ENCODE results near the gene ASMTL. TPM values are rescaled to one million over a fixed set of nuclear protein-coding genes. Genes with fewer than 3 reads are reported as not detected.
"Not testable (repeated sequence)": the region's sequence is repeated elsewhere in the genome, so short reads cannot be mapped to it uniquely, and the experiment has no call there.

ASMTL gene
- total RNA-seq, 1 experiment from 2014 or later = 60.9 TPM

DNA sequence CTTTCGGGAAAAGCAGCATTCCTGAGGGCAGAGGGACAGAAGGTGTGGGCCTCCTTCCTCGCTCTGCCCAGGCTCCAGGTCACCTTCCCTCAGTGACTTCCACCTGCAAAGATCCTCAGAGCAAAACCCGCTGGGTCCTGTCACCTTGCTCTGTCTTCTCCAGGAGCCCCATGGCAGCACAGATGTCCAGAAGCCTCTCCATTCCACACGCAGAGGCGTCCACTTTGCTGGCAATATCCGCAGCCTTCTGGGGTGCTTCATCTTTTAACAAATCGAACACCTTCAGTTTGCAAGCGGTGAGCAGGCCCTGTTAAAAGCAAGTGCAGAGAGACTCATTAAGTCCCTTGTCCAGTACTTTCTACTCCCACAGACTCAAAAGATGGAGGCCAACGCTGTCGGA, 27.3 kb downstream of the ASMTL start:
- peaks cover 59% of the 10 kb centered on the region for H3K36me3 ChIP-seq
- H3K27me3 ChIP-seq = no peaks in the 10 kb centered on the region
- H3K4me3 ChIP-seq = no peak overlapping the region
- no peak for DNase-seq
- peaks cover 25% of the 10 kb centered on the region for H3K9me3 ChIP-seq

DNA sequence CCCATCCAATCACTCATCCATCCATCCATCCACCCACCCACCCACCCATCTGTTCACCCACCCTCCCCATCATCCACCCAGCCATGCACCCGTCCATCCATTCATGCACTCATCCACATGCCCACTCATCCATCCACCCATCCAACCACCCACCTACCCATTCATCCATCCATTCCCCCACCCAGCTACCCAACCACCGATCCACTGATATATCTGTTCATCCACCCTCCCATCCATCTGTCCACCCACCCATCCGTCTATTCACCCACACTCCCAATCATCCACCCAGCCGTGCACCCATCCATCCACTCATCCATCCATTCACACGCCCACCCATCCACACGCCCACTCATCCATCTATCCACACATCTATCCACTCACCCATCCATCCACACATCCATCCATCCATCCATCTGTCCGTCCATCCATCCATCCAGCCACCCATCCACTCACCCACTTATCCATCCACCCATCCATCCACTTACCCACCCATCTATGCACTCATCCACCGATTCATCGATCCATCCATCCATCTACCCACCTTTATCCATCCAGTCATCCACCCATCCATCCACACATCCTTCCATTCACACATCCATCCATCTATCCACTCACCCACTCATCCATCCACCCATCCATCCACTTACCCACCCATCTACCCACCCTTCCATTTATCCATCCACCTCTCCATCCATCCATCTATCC, 28.4 kb downstream of the ASMTL start:
- Histone ChIP-seq H3K4me3 (no peak overlapping the region), H3K27me3 (no peaks in the 10 kb centered on the region)

DNA sequence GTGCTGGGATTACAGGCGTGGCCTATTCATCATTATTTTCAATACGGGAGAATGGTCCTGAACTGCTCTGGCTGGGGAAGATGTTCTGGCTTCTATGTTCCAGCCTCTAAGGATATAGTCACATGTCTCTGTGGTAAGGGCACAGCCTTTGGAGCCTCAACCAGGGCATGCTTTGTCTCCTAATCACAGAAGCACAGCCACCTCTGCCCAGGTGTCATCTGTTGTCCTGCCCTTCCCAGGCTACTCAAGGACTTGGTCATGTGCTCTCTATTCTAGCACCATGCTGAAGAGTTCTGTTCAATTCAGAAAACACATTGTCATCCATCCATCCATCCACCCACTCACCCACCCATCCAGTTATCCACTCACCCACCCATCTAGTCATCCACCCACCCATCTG, 29.5 kb downstream of the ASMTL start:
- no peak overlapping the region for H3K4me3 ChIP-seq
- peaks cover 60% of the 10 kb centered on the region for H3K36me3 ChIP-seq
- H3K27me3 ChIP-seq = no peaks in the 10 kb centered on the region
- peaks cover 25% of the 10 kb centered on the region for H3K9me3 ChIP-seq
- DNase-seq = no peak

More for the DNA sequence above, 28.4 kb downstream of the ASMTL start:
- no peak for DNase-seq
- Histone ChIP-seq H3K9me3 (peaks cover 25% of the 10 kb centered on the region), H3K36me3 (peaks cover 55% of the 10 kb centered on the region)

DNA sequence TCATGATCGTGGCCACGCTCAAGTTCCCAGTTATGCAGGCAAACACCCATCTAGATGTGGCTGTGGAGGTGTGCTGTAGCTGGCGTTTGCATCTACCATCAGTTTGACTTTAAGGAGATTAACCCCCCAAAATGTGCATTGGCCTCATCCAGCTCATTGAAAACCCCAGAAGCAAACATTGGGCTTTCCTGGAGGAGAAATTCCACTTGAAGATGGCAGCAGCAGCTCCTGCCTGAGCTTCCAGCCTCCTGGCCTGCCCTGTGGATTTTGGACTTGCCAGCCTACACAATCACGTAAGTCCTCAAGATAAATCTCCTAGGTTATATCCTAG, 30.6 kb downstream of the ASMTL start:
- Histone ChIP-seq H3K9me3 (peaks cover 25% of the 10 kb centered on the region), H3K4me3 (no peak overlapping the region), H3K36me3 (peaks cover 58% of the 10 kb centered on the region), H3K27me3 (no peaks in the 10 kb centered on the region)
- no peak for DNase-seq

DNA sequence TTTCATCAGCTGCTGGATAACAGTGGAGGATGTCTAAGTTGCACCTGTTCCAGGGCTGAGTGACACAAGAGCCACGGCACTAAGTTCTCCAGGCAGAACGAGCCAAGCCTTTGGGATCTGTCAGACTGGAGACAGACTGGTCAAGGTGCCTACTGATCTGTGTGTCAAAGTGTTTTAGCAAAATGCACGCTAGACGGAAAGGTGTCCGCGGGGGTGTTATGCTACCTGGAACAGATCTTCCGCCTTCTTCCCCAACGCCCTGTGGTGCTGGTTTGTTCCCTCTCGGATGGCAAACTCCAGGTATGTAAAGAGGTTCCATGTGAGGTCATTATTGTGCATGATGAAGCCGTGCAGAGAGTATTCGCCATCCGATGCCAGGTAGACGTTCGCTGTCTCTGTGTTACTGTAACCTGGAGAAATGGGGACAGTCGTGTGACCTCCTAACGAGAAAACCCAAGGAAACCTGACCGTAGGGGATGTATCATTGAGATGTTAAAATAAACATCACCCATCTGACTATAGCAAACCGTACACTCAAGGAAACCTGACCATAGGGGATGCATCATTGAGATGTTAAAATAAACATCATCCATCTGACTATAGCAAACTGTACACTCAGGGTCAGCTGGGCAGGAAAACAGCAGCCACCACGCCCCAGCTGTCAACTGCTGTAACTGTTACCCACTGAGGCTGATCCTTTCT, 31.1 kb downstream of the ASMTL start:
- Histone ChIP-seq H3K36me3 (peaks cover 59% of the 10 kb centered on the region), H3K27me3 (no peaks in the 10 kb centered on the region), H3K9me3 (peaks cover 25% of the 10 kb centered on the region), H3K4me3 (no peak overlapping the region)
- DNase-seq = no peak

DNA sequence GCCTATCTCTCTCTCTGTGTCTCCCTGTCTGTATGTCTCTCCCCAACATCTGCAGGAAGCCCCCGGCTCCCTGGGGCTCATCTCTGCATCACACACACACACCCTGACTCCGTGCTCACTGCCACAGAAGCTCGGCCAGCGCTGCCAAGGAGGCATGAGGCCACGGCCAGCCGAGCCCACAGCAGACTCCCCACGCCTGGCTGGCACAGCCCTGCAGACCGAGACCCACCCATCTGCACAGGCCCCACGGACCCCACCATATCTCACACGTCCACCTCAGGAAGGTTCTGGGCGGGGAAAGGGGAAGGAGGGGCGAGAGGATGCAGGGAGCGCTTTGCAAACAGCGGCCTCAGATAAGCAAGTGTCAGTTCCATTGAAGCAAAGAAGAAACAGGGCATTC, 32.3 kb downstream of the ASMTL start:
- peaks cover 25% of the 10 kb centered on the region for H3K9me3 ChIP-seq
- H3K4me3 ChIP-seq = no peak overlapping the region
- no peak for DNase-seq
- no peaks in the 10 kb centered on the region for H3K27me3 ChIP-seq
- peaks cover 56% of the 10 kb centered on the region for H3K36me3 ChIP-seq

DNA sequence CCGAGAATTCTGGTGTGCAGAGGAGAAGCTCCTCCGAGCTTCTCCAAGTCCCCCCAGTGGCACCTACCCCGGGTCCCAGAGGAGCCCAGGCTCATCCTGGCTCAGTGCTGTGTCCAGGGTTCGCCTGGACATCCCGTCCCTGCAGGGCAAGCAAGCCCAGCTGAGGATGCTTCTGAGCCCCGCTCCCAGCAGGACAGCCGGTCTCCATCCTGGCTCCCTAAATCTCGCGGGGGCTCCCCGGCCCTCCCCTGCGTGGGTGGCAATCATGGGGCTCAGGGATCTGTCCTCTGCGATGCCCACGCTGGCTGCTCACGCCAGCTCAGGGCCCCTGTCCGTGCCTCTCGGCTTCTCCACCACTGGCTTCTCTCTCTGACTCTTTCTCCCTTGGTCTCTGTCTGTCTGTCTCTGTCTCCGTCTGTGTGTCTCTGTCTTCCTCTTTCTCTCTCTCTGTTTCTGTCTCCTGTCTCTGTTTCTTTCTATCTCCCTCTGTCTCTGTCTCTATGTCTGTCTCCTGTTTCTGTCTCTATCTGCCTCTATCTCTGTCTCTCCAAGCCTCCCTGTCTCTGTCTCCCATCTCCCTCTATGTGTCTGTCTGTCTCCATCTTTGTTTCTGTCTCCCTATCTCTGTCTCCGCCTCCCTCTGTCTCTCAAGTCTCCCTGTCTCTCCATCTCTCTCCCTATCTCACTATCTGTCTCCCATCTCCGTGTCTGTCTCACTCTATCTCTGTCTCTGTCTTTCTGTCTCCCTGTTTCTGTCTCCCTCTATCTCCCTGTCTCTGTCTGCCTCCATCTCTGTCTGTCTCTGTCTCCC, 33.0 kb downstream of the ASMTL start:
- no peaks in the 10 kb centered on the region for H3K27me3 ChIP-seq
- no peak overlapping the region for H3K4me3 ChIP-seq
- H3K9me3 ChIP-seq = peaks cover 25% of the 10 kb centered on the region
- no peak for DNase-seq
- H3K36me3 ChIP-seq = peaks cover 51% of the 10 kb centered on the region

DNA sequence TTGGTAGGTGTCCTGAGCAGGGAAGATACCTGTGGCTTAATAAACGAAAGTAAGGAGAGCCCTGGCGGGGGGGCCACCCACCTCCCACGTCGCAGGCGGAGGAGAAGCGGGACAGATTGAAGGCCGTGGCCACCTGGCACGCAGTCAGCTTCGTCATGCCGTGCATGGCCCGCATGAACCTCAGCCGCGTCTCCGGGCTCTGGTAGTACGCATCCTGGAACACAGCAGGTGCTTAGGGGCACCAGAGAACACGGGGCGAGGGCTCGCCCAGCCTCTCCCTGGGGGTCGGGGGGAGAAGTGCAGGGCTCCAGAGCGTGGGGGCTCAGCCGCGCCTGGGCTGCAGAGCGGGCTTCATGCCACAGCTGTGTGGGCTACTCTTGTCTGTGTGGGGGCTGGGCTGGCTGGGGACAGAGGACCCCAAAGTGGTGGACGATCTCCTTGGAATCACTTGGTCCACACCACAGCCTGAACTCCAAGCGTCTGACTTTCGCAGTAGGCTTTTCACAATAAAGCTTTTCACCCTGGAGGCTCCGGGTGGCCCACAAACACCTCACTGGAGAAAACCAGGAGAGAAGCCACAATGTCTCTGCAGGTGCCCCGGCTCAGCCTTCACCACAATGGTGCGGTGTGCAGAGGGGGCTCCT, 33.7 kb downstream of the ASMTL start:
- peaks cover 58% of the 10 kb centered on the region for H3K36me3 ChIP-seq

DNA sequence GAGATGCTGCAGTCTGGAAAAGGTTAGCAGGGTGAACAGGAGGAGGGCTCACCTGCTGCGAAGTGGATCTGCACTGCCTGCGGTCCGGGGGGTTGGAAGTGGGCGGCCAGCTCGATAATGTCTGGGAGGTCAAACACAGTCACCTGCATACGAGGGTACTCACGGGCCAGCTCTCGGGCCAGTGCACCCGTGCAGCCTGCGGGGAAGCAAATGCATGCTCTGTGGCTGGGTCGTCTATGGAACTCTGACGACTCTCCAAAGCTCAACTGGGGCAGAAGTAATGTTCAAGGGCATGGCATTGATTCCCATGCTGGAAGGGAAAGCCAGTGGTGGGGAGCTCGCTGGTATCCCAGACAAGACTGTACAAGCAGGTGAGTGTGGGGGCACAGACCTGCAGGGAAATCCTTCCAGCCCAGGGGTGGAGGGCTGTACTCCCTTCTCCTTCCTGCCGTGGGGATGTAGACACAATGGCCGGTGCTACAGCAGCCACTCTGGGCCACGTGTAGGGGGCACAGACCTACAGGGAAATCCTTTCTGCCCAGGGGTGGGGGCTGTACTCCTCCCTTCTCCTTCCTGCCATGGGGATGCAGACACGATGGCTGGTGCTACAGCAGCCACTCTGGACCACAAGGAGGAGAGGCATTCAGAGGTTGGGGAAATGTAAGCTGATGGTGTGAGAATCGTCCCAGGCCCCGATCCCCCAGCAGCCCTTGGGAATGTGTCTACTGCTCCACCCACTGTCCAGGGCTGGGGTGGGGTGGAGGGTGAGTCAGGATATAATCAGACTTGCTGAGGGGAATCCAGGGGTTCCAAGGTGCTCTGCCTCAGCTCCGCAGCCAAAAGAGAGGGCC, 34.6 kb downstream of the ASMTL start:
- no peak for DNase-seq
- Histone ChIP-seq H3K27me3 (no peaks in the 10 kb centered on the region), H3K36me3 (peaks cover 64% of the 10 kb centered on the region), H3K9me3 (peaks cover 18% of the 10 kb centered on the region), H3K4me3 (no peak overlapping the region)

More for the DNA sequence above, 33.7 kb downstream of the ASMTL start:
- Histone ChIP-seq H3K9me3 (peaks cover 23% of the 10 kb centered on the region), H3K27me3 (no peaks in the 10 kb centered on the region), H3K4me3 (no peak overlapping the region)
- no peak for DNase-seq

DNA sequence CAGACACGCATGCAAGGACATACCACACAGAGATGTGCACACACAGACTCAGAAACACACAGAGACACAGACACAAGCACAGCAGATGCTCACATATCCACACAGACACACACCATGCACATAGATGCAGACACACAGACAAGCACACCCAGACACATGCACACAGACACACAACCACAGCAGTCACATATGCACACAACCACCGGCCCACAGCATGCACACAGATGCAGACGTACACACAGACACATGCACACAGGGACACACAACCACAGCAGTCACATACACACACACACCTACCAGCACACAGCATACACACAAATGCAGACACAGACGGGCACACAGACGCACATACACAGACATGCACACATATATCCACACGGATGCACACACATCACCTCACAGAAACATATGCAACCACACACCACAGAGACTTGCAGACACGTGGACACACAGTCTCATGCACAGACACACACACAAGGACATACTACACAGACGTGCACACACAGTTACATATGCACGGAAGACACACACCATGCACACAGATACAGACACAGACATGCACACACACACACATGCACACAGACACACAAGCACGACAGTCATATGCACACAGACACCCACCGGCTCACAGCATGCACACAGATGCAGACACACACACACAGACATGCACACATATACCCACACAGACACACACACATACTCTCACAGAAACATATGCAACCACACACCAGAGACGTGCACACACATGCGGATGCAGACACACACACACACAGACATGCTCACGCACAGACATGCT, 35.5 kb downstream of the ASMTL start:
- H3K27me3 ChIP-seq = no peaks in the 10 kb centered on the region
- peaks cover 10% of the 10 kb centered on the region for H3K9me3 ChIP-seq
- no peak for DNase-seq
- H3K36me3 ChIP-seq = peaks cover 65% of the 10 kb centered on the region
- no peak overlapping the region for H3K4me3 ChIP-seq

DNA sequence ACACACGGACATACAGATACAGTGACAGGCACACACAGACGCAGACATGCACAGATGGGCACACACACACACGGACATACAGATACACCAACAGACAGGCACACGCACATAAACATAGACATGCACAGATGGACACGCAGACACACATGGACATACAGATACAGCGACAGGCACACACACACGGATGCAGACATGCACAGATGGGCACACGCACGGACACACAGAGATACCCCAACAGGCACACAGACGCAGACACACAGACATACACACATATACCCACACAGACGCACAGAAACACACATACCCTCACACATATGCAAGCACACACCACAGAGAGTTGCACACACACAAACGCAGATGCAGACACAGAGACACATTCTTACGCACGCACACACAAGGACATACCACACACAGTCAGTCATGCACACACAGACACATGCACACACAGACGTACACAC, 36.4 kb downstream of the ASMTL start:
- peaks cover 63% of the 10 kb centered on the region for H3K36me3 ChIP-seq
- no peak for DNase-seq
- no peaks in the 10 kb centered on the region for H3K27me3 ChIP-seq
- no peak overlapping the region for H3K4me3 ChIP-seq
- H3K9me3 ChIP-seq = peaks cover 2% of the 10 kb centered on the region

DNA sequence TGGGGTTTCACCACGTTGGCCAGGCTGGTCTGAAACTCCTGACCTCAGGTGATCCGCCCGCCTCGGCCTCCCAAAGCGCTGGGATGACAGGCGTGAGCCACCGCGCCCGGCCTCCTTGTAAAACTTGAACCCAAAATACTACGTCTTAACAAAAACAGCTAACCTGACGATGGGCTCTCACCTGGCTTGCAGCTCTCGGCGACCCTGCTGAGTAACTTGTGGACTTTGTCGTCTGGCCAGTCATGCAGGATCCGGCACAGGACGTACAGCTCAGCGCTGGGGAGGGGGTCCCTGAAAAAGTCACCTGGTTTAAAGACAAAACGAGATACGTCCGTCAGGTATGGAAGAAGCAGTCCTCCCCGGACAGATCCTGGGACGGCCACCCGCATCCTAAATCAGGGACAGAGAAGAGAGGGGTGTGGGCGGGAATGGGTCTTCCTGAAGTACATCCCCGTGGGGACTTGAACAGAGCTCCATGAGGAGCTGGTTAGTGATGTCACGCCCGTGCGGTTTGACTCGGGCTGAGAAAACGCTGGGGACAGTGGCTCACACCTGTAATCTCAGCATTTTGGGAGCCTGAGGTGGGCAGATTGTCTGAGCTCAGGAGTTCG, 40.1 kb downstream of the ASMTL start:
- Histone ChIP-seq H3K27me3 (no peaks in the 10 kb centered on the region), H3K9me3 (no peaks in the 10 kb centered on the region), H3K36me3 (peaks cover 62% of the 10 kb centered on the region), H3K4me3 (no peak overlapping the region)
- DNase-seq = no peak

DNA sequence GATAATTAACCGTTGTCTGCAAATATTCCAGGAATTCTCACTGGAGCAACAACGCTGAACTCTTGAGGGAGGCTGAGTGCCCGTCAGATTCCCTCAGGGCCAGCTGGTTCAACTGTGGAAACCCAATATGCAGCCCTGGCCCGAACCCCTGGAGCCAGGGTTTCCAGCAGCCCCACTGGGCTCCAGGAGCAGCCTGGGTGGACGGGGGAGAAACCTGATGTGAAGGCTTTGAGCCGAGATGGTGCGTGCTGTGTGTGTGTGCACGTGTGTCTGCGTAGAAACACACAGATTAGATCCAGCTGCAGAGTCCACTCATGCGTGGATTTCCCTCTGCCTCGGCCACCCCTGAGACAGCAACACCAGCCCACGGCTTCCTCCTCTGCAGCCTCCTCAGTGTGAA, 41.4 kb downstream of the ASMTL start:
- no peak for DNase-seq

DNA sequence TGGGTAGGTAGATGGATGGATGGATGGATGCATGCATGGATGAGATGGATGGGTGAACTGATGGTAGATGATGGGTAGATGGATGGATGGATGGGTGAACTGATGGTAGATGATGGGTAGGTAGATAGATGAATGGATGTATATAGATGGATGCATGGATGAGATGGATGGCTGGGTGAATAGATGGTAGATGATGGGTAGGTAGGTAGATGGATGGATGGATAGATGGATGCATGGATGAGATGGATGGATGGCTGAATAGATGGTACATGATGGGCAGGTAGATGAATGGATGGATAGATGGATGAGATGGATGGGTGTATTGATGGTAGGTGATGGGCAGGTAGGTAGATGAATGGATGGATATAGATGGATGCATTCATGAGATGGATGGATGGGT, 45.7 kb downstream of the ASMTL start:
- Histone ChIP-seq H3K9me3 (no peaks in the 10 kb centered on the region), H3K27me3 (no peaks in the 10 kb centered on the region), H3K4me3 (no peak overlapping the region), H3K36me3 (peaks cover 63% of the 10 kb centered on the region)
- no peak for DNase-seq

More for the DNA sequence above, 41.4 kb downstream of the ASMTL start:
- Histone ChIP-seq H3K4me3 (no peak overlapping the region), H3K36me3 (peaks cover 63% of the 10 kb centered on the region), H3K27me3 (no peaks in the 10 kb centered on the region), H3K9me3 (no peaks in the 10 kb centered on the region)

DNA sequence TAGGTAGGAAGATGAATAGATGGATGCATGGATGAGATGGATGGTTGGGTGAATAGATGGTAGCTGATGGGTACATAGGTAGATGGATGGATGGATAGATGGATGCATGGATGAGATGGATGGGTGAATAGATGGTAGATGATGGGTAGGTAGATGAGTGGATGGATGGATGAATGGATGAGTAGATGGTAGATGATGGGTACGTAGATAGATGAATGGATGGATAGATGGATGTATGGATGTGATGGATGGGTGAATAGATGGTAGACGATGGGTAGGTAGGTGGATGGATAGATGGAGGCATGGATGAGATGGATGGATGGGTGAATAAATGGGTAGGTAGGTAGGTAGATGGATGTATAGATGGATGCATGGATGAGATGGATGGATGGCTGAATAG, 46.9 kb downstream of the ASMTL start:
- H3K4me3 ChIP-seq, DNase-seq, H3K27me3 ChIP-seq, H3K9me3 ChIP-seq: not testable (repeated sequence)
- peaks cover 62% of the 10 kb centered on the region for H3K36me3 ChIP-seq
